NCI-H128 (cell line): ENCODE results near the gene WDR3.

Source experiments
- DNase-seq: peaks from one replicate; lab custom pipeline; 2025; ENCODE audit not compliant: unreplicated experiment; lab: John Stamatoyannopoulos, UW

WDR3 gene

GRCh38 chr1:117942293-117942692, 12.8 kb downstream of the WDR3 start:
- DNase-seq: no peak

GRCh38 chr1:117952386-117952785, 22.8 kb downstream of the WDR3 start:
- no peak for DNase-seq

GRCh38 chr1:117959364-117959763, 29.8 kb downstream of the WDR3 start:
- DNase-seq: no peak

- DNase-seq: no peak
These were observed 34.9 kb downstream of the WDR3 start for GRCh38 chr1:117964290-117965038.

GRCh38 chr1:117967477-117967876, 37.9 kb downstream of the WDR3 start:
- DNase-seq: no peak

GRCh38 chr1:117967881-117968280, 38.3 kb downstream of the WDR3 start:
- no peak for DNase-seq

GRCh38 chr1:117970252-117970651, 40.7 kb downstream of the WDR3 start:
- DNase-seq: no peak

- DNase-seq: no peak
These were observed 42.2 kb downstream of the WDR3 start for GRCh38 chr1:117971777-117972176.

GRCh38 chr1:117976381-117976780, 46.8 kb downstream of the WDR3 start:
- no peak for DNase-seq

- no peak for DNase-seq
These were observed 52.1 kb downstream of the WDR3 start for GRCh38 chr1:117981455-117982192.

GRCh38 chr1:117985239-117985638, 55.7 kb downstream of the WDR3 start:
- no peak for DNase-seq

- DNase-seq: no peak
These were observed 56.4 kb downstream of the WDR3 start for GRCh38 chr1:117985973-117986372.

GRCh38 chr1:118004312-118004711, 74.8 kb downstream of the WDR3 start:
- DNase-seq: no peak

- DNase-seq: no peak
These were observed 77.9 kb downstream of the WDR3 start for GRCh38 chr1:118007391-118007790.

- no peak for DNase-seq
These were observed 78.5 kb downstream of the WDR3 start for GRCh38 chr1:118008011-118008410.

GRCh38 chr1:118012515-118013124, 83.1 kb downstream of the WDR3 start:
- no peak for DNase-seq

GRCh38 chr1:118013336-118013735, 83.8 kb downstream of the WDR3 start:
- DNase-seq: no peak

GRCh38 chr1:118013938-118014337, 84.4 kb downstream of the WDR3 start:
- no peak for DNase-seq
